GM13976 (cell line): ENCODE data around the gene PHF8.

Experiments used
- DNase-seq: peaks from one replicate; pipeline ENCODE4 v3.0.0; 2012; ENCODE audit warnings: low spot score
- in situ Hi-C: fragments of 300-500 bp; cut with MboI; formaldehyde crosslinking; loops from one replicate; pipeline ENCODE4 v1.12.0; 2022; ENCODE audit warnings: low sequenced_read_pairs, mixed read lengths, inconsistent platforms; ENCODE audit not compliant: unreplicated experiment
- TF ChIP-seq, protein P1 (sequence below): IDR thresholded peaks from 2 replicates; pipeline ENCODE4 v1.5.1; 2012; ENCODE audit warnings: borderline replicate concordance, mild to moderate bottlenecking; ENCODE audit not compliant: insufficient read depth; ENCODE audit errors: extremely low read depth, missing control alignments, control extremely low read depth

PHF8 gene

DNA sequence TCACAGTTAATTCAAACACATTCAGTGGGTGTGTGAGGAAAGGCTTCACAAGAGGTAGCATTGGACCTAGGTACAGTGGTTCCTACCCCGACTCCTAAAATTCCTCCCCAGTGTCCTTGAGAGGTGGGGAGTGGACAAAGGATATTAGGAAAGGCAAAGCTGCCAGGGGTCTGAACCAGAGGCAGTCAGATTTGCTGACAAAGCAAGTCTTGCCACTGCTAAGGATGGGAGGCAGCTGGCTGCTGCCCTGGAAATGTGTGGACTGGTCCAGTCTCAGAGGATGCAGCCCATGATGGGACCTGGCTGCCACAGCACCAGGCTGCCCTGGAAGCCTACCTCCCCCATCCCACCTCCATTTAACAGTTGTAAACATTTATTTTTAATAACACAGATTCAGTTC, 4.1 kb upstream of the PHF8 start:
- TF ChIP-seq, protein P1, sequence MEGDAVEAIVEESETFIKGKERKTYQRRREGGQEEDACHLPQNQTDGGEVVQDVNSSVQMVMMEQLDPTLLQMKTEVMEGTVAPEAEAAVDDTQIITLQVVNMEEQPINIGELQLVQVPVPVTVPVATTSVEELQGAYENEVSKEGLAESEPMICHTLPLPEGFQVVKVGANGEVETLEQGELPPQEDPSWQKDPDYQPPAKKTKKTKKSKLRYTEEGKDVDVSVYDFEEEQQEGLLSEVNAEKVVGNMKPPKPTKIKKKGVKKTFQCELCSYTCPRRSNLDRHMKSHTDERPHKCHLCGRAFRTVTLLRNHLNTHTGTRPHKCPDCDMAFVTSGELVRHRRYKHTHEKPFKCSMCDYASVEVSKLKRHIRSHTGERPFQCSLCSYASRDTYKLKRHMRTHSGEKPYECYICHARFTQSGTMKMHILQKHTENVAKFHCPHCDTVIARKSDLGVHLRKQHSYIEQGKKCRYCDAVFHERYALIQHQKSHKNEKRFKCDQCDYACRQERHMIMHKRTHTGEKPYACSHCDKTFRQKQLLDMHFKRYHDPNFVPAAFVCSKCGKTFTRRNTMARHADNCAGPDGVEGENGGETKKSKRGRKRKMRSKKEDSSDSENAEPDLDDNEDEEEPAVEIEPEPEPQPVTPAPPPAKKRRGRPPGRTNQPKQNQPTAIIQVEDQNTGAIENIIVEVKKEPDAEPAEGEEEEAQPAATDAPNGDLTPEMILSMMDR: no peak
- no peak for DNase-seq

GRCh38 chrX:54045563-54046228, 1.4 kb upstream of the PHF8 start:
- TF ChIP-seq, protein P1: no peak
- no peak for DNase-seq
- in situ Hi-C loops: no loop called here

More for the DNA sequence above, 4.1 kb upstream of the PHF8 start:
- in situ Hi-C loops: no loop called here

- in situ Hi-C loops: no loop called here
- DNase-seq: no peak
- TF ChIP-seq, protein P1: no peak
Observed at GRCh38 chrX:54044877-54045338, 635 bp upstream of the PHF8 start.

GRCh38 chrX:54043541-54044125, 640 bp downstream of the PHF8 start:
- in situ Hi-C loops: no loop called here
- DNase-seq: peak; percentile 34
- TF ChIP-seq, protein P1: no peak

DNA sequence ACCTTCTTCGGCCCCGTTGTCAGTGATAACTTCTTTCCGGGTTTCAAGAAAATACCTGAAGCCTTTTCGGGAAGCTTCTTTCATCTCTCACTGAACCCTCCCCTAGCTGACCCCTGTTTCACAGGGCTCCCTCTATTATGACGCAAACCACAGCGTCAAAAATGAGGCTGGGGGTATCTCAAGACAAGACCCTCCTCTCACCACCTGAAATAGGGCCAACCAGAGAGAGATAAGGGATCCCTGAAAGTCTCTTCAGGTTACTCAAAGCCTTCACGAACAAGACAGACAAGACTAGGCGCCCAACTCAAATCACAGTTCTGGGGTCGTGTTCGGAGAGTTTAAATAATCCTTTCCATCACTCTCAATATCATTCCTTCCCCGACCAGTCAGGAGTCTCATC, 1.2 kb downstream of the PHF8 start:
- DNase-seq: no peak
- in situ Hi-C loops: no loop called here
- TF ChIP-seq, protein P1: no peak

DNA sequence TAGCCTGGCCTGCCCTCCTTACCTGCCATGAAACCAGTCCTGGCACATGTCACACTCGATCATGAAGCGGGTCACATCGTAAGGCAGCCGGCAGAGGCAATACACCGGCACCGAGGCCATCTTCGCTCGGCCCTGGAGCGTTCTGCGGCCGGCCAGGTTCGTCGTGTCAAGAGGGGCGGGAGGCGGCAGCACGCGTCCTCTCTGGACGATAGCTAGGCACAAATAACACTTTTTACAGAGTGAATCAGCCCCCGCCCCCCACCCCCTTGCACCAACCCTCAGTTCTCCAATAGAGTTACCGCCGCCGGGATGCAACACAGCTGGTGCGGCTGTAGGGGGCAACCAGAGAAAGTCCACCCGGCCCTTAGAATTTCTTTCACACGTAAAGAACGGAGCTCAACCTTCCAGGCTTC, 1.7 kb downstream of the PHF8 start:
- TF ChIP-seq, protein P1: peak; percentile 11
- peak; percentile 55 for DNase-seq
- in situ Hi-C loops: no loop called here
